Transverse colon (tissue), 4 donors: ENCODE measurements around the gene C16orf54. TPM values are rescaled to one million over a fixed set of nuclear protein-coding genes. Genes with fewer than 3 reads are reported as not detected.
"Not testable (repeated sequence)": the region's sequence is repeated elsewhere in the genome, so short reads cannot be mapped to it uniquely, and the experiment has no call there.

Experiments used
- DNase-seq: peaks from one replicate; pipeline ENCODE4 v3.0.0-alpha.2; 2019
- H3K27ac ChIP-seq, 4 donors: fragments of 200-600 bp; sonication (generic); 2 replicates each; pipeline ENCODE4 v1.5.1; 2016 to 2018; ENCODE audit warnings: inconsistent platforms in 4 of 4
- H3K27me3 ChIP-seq: fragments of 200-600 bp; sonication (generic); 2 replicates; pipeline ENCODE4 v1.5.1; 2017; ENCODE audit warnings: inconsistent platforms
- H3K36me3 ChIP-seq, 4 donors: fragments of 200-600 bp; sonication (generic); 2 replicates each; pipeline ENCODE4 v1.5.1; 2017 to 2019; ENCODE audit warnings: inconsistent platforms in 4 of 4
- H3K4me1 ChIP-seq, 4 donors: fragments of 200-600 bp; sonication (generic); 2 replicates each; pipeline ENCODE4 v1.5.1; 2017 to 2020; ENCODE audit warnings: inconsistent platforms in 4 of 4
- H3K4me3 ChIP-seq, 4 donors: fragments of 200-600 bp; sonication (generic); 1 replicate in 1 of 4; 2 replicates in 3 of 4; pipeline versions ENCODE4 v1.5.1 to v1.6.1; 2017 to 2019; ENCODE audit warnings: inconsistent platforms in 4 of 4
- H3K9me3 ChIP-seq, 2 donors: fragments of 200-600 bp; sonication (generic); 2 replicates each; pipeline ENCODE4 v1.5.1; 2017 to 2019; ENCODE audit warnings: inconsistent platforms in 2 of 2
- CTCF ChIP-seq, 5 experiments: fragments of 200-600 bp in 3 of 5; fragments of 450-650 bp in 2 of 5; sonication (generic) in 3 of 5; IDR thresholded peaks; 1 replicate in 2 of 5; 2 replicates in 3 of 5; pipeline ENCODE4 v1.5.1; 2016 to 2017; ENCODE audit warnings: antibody characterized with exemption in 5 of 5, inconsistent platforms in 3 of 5, mild to moderate bottlenecking in 2 of 5, moderate library complexity in 1 of 5
- EP300 ChIP-seq: sonication (generic); formaldehyde crosslinking; IDR thresholded peaks from one replicate; pipeline ENCODE4 v1.6.1; 2017; ENCODE audit warnings: antibody characterized with exemption, low read depth
- POLR2A ChIP-seq: fragments of 450-650 bp; IDR thresholded peaks from one replicate; pipeline ENCODE4 v1.6.1; 2016; ENCODE audit warnings: antibody characterized with exemption, mild to moderate bottlenecking, moderate library complexity
- POLR2AphosphoS5 ChIP-seq, 3 donors: sonication (generic); formaldehyde crosslinking; IDR thresholded peaks; one replicate each; pipeline ENCODE4 v1.6.1; 2016; ENCODE audit warnings: antibody characterized with exemption in 3 of 3
- WGBS, 2 donors: methylation state at CpG; one replicate each; pipeline ENCODE4 v1.1.5; 2018; ENCODE audit warnings: low coverage in 1 of 2; 5-methylcytosine and 5-hydroxymethylcytosine counted together
- in situ Hi-C, 4 donors: fragments of 200-750 bp; cut with MboI; loops; one replicate each; pipeline versions ENCODE4 v1.15.0 to v1.15.1; 2017; ENCODE audit warnings: low sequenced_read_pairs in 3 of 4, low pct_ligation_motif_present in 1 of 4, low pct_unique_long_range_greater_than_20kb in 1 of 4
- intact Hi-C: fragments of 100-400 bp; cut with DNase I; formaldehyde crosslinking; loops from one replicate; pipeline ENCODE4 v1.15.1; 2023; ENCODE audit warnings: low total_unique reads
- total RNA-seq, 4 donors: library from RNA; depleted of rRNA; stranded (reverse); fragments of >200 nt; gene quantifications; one replicate each; pipeline ENCODE4 v1.1.0, GENCODE V29; 2016

C16orf54 gene
- total RNA-seq, 4 donors from 2014 or later, result 3.0 to 8.2 (median 3.8) TPM; not detected in 1

- no peaks in the 10 kb centered on the region for H3K9me3 ChIP-seq
- 60 to 63% methylated on average over 1 to 5 of the region's 5 CpGs for WGBS, 2 donors
- no peak for TF ChIP-seq POLR2A
- no peaks in the 10 kb centered on the region for H3K36me3 ChIP-seq
- H3K4me1 ChIP-seq, result peaks cover 13 to 59% (median 25%) of the 10 kb centered on the region in 4 donors
- DNase-seq, result no peak
- intact Hi-C loops (no loop called here), in situ Hi-C loops (no loop called here)
- peak overlapping the region; percentile 1 to 41 (median 22) for H3K27ac ChIP-seq
- H3K27me3 ChIP-seq, result no peaks in the 10 kb centered on the region
- peak overlapping the region in 1 of 4 donors; percentile 26 for H3K4me3 ChIP-seq
Observed at GRCh38 chr16:29736112-29736511, 9.7 kb downstream of the C16orf54 start.

- intact Hi-C loops (no loop called here), in situ Hi-C loops (no loop called here)
- Histone ChIP-seq H3K27me3 (no peaks in the 10 kb centered on the region), H3K9me3 (no peaks in the 10 kb centered on the region), H3K36me3 (no peaks in the 10 kb centered on the region), H3K27ac (no peak overlapping the region), H3K4me3 (peak overlapping the region in 1 of 4 donors; percentile 26), H3K4me1 (peaks cover 8 to 47% (median 22%) of the 10 kb centered on the region in 4 donors)
- TF ChIP-seq POLR2A (no peak), EP300 (no peak), CTCF (IDR thresholded peaks at IDR 0.05) (no peak), POLR2AphosphoS5 (IDR thresholded peaks at IDR 0.05) (no peak)
- no peak for DNase-seq
- 69% methylated on average over 1 of the region's 1 CpG; no CpG with 5 or more reads in 1 of the 2 donors for WGBS, 2 donors
Observed at GRCh38 chr16:29734786-29735185, 11.0 kb downstream of the C16orf54 start.

GRCh38 chr16:29731768-29732601 lies 13.8 kb downstream of the C16orf54 start:
- peak; percentile 44 for DNase-seq
- in situ Hi-C loops, H3K9me3 ChIP-seq, H3K36me3 ChIP-seq, H3K27me3 ChIP-seq, intact Hi-C loops, H3K4me3 ChIP-seq: not testable (repeated sequence)
- H3K4me1 ChIP-seq, result peaks cover 0 to 25% (median 1%) of the 10 kb centered on the region in 4 donors
- peak overlapping the region in 1 of 4 donors; percentile 65 for H3K27ac ChIP-seq
- WGBS, 2 donors, result 67 to 70% methylated on average over 11 to 13 of the region's 13 CpGs

GRCh38 chr16:29730649-29731048 lies 15.1 kb downstream of the C16orf54 start:
- H3K9me3 ChIP-seq, result no peaks in the 10 kb centered on the region
- in situ Hi-C loops (no loop called here), intact Hi-C loops (no loop called here)
- H3K4me3 ChIP-seq, result no peak overlapping the region
- peak overlapping the region in 1 of 4 donors; percentile 25 for H3K27ac ChIP-seq
- no peak for TF ChIP-seq EP300
- TF ChIP-seq POLR2A, result no peak
- no peak for TF ChIP-seq CTCF (IDR thresholded peaks at IDR 0.05)
- no peak for TF ChIP-seq POLR2AphosphoS5 (IDR thresholded peaks at IDR 0.05)
- H3K4me1 ChIP-seq, result peaks cover 0 to 14% (median 0%) of the 10 kb centered on the region in 4 donors
- 68 to 74% methylated on average over 7 of the region's 7 CpGs for WGBS, 2 donors
- H3K27me3 ChIP-seq, result no peaks in the 10 kb centered on the region
- DNase-seq, result peak; percentile 14
- H3K36me3 ChIP-seq, result no peaks in the 10 kb centered on the region

- H3K9me3 ChIP-seq, result no peaks in the 10 kb centered on the region
- in situ Hi-C loops, result no loop called here
- no peak overlapping the region for H3K27ac ChIP-seq
- no peak overlapping the region for H3K4me3 ChIP-seq
- no peaks in the 10 kb centered on the region for H3K36me3 ChIP-seq
- no peaks in the 10 kb centered on the region for H3K27me3 ChIP-seq
- peaks cover 0 to 6% (median 0%) of the 10 kb centered on the region in 4 donors for H3K4me1 ChIP-seq
- no peak for DNase-seq
- intact Hi-C loops, result no loop called here
- TF ChIP-seq CTCF (IDR thresholded peaks at IDR 0.05) (peak; percentile 44 to 58 (median 48)), EP300 (no peak)
- WGBS, 2 donors, result 43% methylated on average over 6 of the region's 6 CpGs; no CpG with 5 or more reads in 1 of the 2 donors
Observed at GRCh38 chr16:29729116-29729521, 16.7 kb downstream of the C16orf54 start.
